MV-4-11 (cell line): ENCODE results near the gene ZNF3.

Experiments used
- DNase-seq: peaks from one replicate; lab custom pipeline; 2025; lab: John Stamatoyannopoulos, UW

The ZNF3 gene

DNA sequence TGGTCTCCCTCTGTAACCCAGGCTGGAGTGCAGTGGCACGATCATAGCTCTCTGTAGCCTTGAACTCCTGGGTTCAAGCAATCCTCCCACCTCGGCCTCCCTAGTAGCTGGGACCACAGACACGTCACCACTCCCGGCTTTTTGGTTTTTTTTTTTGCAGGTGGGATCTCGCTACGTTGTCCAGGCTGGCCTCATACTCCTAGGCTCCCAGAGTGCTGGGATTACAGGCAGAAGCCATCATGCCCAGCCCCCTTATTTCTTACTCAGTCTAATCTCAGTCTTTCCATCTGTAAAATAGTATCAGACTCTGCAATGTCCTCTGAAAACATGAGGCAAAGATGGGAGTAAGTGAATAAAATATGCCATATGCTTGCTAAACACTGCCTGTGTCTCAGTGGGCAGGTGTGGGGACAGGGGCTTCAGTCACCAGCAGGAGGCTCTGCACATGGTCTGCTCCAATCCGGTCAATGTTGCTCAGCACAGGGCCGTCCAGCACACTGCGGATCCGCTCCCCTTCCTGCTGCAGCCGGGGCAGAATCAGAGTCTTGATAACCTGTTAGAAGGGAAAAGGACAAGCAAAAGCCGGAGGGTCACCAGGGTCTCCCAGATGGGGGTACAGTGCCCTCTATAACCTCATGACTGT is 28.1 kb upstream of the ZNF3 start:
- DNase-seq = no peak

DNA sequence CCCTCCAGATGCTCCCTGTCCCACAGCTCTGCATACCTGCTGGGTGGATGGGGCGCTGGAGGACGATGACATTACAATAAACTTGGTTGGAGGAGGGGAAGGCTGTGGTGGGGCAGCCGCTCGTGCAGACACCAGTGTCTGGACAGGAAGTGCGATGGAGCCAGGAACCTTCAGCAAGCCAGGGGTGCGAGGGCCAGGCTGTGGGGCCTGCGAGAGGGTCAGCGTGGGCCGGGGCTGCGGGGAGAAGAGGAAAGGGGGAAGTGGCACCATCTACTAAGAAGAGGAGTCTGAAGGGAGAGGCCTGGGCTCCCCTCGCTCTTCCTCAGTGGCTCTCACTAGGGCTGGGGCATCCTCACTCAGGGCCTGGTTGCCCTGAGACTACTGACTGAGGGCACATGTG is 26.4 kb upstream of the ZNF3 start:
- DNase-seq = no peak

DNA sequence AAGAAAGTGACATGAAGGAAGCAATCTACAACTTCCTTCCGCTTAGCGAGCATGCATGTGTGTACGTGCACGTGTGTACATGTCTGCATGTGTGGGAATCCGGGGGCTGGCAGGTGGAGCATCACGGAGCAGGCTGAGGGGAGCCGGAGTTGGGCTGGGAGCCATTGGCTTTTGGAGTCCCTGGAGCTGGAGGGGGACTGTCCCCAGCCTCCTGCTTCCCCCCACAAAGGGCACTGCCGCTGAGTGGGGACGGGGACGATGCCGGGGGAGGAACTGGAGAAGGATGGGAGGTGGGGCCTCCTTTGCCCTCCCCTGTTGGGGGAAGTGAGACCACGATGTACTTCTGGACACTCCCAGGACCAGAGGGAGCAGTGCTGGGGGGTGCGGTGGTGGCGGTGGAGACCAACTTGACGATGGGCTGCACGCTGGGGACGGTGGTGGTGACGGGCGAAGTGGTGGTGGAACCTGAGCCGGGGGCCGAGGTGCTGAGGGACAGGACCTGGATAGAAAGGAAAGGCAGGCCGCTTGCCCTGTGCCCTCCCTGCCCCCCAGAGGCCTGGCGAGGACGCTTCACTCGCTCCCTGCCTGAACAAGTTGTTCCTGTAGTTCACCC is 25.7 kb upstream of the ZNF3 start:
- DNase-seq = no peak

DNA sequence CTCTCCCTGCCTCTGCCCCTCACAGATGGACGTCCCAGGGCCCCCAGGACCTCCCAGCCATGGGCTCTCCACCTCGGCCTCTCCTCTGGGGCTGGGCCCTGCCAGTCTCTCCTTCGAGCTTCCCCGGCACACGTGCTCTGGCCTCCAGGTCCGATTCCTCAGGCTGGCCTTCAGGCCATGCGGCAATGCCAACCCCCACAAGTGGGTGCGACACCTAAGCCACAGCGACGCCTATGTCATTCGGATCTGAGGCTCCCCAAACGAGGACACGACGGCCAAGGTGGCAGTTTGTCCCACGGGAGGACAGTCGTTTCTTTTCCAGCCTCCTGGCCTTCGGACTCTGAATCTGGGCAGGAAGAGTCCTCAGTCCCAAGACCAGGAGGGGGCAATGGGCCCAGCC is 25.1 kb upstream of the ZNF3 start:
- DNase-seq = no peak

DNA sequence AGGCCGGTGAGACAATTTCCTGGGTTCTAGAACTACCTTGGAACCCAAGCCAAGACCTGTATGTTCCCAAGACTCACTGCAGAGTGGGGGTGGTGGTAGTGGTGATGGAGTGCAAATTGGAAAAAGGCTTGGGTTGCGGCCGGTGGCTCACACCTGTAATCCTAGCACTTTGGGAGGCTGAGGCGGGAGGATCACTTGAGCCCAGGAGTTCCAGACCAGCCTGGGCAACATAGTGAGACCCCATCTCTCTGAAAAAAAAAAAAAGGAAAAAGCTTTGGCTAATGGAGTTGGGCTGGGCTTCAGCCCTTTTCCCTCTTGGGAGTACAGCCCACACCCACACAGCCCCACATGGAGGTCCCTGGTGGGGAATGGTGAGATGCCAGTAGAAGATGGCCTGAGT is 24.0 kb upstream of the ZNF3 start:
- no peak for DNase-seq

DNA sequence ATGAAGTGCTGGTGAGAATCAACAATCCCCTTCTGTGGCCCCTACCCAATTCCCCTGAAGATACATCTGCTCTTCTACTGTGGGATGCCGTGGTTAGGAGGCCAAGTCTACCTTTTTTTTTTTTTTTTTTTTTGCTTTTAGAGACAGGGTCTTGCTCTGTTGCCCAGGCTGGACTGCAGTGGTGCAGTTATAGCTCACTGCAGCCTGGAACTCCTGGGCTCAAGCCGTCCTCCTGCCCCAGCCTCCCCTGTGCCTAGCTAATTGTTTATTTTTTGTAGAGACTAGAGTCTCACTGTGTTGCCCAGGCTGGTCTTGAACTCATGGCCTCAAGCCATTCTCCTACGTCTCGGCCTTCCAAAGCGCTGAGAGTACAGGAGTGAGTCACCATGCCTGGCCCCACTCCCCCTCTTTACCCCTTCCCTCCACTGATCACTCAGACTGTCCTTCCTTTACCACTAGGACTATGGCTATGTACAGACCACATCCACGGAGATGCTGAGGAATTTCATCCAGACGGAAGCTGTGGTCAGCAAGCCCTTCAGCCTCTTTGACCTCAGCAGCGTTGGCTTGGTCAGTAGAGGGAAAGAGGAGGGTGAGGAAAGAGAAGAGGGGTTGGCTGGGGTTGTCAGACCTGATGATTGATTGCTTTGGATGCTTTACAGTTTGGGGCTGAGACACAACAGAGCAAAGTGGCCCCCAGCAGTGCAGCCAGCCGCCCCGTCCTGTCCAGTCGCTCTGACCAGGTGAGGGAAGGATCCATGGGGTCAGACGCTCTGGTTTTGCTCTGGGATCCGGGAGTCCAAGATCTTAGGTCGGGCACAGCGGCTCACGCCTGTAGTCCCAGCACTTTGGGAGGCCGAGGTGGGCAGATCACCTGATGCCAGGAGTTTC is 21.7 kb upstream of the ZNF3 start:
- no peak for DNase-seq

DNA sequence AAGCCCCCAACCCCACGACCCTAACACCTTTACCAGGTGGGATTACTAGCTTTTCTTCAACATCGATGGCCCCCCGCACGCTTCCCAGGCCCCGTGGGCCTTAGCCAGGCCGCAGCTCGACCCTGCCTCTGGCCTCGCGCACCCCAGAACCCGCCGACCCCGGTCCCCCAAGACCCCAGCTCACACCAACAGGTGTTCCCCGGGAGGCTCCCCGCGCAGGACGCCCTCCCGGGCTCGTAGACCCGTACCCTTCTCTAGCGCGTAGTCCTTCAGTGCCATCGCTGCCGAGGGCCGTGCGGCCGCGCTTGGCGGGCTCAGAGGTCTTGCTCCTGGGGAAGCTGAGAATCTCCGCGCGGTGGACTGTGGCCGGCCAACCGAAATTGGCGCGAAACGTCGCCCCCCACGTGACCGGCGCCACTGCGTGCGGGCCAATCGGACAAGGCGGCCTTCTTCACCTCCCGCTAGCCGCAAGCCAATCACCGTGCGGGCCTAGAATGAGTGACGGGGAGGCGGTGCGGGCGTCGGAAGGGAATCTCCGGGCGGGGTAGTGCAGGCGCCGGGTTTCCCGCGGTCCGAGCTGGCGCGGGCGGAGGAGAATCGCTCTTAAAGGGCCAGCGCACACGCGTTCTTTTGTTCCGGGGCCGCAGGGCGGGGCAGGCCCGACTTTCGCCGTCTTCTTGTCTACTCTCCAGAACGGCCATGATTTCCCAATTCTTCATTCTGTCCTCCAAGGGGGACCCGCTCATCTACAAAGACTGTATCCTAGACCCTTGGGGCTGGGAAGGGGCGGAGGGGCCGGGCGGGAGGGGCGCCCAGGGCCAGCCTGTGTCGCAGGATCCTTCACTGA is 19.7 kb upstream of the ZNF3 start, which contains the start of the genes AP4M1 and MCM7:
Gene AP4M1 (plus strand): TSS at position 628 of the 847 bp plus-strand sequence. CDS start 72 bp downstream, at position 700.
Gene MCM7 (minus strand): TSS at position 382 of the 847 bp plus-strand sequence. CDS start 103 bp downstream, at position 279.
- DNase-seq = peak; percentile 97

DNA sequence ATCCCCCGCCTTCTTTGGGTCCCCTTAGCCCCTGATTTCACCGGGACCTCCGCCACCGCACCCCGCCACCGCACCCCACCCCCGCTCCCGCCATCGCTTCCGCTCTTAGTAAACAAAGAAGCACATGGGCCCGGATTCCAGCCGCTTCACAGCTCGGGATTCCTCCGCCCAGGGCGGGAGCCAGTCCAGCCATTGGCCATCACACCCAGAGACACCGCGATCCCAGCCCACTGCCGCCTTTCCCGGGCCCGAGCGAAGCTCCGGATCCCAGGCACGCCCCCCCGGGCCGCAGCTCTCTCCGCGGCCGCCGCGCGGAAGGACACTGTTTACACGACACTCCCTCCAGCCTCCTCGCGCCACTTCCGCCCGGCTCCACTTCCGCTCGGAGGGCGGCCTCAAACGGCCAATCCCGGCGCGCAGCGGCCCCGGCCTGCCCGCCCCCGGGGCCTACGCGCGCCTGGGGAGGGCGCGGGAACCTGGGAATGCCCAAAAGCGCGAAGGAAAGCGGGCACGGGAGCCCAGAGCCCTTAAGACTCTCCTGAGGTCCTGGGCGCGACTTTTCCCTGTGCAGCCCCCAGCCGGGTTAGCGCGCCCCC is 19.0 kb upstream of the ZNF3 start:
- DNase-seq = peak; percentile 86

DNA sequence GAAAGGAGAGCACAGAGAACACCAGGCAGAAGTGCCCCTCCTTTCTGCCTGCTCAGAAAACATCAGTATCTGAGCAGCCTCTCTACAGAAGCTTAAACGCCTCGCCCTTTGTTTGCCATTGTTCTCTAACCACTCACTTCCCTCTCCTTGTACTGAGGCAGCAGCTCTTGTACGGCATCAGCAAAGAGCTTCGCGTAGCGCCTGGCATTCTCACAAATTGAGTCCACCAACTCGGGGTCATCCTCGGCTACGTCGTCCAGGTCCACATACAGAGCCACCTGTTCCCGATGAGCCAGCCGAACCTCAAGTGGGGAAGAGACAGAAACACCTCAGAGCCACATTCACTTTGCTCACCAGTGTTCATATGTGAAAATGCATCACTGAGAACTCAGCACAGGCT is 17.9 kb upstream of the ZNF3 start:
- DNase-seq = peak; percentile 20

DNA sequence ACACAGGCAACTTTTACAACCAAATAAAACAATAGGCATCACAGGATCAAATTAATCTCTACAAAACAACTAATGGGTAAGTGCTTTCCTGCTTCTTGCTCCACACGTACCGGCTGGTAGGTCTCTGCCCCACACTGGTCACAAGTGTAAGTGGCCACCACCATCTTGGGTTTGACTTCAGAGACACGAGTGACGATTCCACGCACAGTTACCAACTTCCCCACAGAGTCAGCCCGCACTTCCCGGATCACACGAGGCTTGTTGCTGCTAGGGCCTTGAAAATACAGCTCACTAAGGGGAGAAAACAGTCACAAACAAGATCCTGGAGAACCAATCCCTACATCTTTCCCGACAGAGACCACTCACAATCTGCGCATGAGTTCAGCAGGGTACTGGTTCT is 17.4 kb upstream of the ZNF3 start:
- DNase-seq = no peak

DNA sequence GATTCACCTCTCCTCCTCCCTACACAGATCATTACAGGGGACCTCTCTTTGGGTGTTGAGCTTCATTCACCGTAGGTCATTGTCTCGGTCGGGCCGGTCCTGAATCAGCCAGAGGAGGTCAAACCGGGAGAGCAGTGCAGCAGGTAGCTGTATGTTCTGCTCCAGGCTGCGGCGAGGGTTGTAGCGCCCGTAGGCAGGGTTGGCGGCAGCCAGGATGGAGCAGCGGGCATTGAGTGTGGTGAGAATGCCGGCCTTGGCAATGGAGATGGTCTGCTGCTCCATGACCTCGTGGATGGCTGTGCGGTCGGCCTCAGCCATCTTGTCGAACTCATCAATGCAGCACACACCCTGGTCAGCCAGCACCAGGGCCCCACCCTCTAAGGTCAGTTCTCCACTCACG is 14.2 kb upstream of the ZNF3 start:
- no peak for DNase-seq

DNA sequence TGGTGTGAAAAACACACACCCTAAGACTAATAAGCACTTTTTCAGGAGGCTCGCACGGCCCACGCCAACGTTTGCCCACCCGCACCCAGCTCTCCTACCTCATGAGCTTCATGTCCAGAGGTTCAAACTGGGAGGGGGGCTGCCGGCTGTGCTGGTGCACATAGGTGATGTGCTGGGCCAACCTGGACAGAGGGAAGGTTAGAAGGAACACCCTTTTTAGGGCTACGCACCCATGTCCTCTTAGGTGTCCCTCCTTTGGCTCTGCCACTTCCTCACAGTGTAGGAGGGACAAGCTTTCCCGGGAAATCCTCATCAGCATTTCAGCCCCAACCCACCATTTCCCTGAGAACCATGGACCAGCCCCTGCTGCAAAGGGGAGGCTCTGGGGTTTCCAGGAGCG is 13.8 kb upstream of the ZNF3 start:
- no peak for DNase-seq

DNA sequence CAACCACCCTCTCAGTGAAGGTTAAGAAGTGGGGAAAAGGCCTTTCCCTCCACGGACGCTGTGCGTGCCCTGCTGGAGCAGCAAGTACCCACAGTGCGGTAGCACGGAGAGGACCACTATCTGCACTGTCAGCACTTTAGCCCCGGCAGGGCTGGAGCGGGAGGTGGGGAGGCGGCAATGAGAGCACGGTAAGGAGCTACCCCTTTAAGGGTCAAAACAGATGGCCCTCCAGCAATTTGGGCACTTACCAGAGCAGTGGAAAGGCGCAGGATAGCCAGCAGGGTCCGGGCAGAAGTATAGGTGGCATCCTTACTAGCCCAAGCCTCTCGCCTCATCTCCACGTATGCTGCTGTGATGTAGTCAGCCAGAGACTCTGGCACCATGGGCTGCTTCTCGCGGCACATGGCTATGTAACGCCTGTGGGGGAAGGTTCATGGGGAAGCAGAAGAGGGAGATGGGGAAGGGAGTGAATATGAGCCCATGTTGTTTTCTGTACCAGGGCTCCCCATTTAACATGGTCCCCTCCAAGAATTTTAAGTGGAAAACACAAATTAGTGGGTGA is 12.5 kb upstream of the ZNF3 start:
- no peak for DNase-seq

DNA sequence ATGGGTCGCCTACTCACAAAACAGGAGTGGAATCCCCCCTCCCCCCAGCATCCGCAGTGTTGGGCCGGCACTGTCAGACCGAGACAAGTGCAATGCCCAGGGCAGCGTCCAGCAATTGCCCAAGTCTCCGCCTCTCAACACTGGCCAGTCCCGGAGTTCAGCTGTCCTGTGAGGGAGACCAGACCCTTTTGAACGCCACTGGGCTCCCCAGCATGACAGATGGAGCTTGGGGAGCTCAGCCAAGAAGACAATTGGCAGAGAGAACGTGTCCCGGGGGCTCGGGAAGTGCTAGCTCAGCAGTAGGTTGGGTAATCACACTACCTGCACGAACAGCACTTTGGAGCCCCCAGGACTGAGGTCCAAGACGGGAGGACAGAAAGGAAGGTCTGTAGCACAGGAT is 12.0 kb upstream of the ZNF3 start:
- DNase-seq = no peak

DNA sequence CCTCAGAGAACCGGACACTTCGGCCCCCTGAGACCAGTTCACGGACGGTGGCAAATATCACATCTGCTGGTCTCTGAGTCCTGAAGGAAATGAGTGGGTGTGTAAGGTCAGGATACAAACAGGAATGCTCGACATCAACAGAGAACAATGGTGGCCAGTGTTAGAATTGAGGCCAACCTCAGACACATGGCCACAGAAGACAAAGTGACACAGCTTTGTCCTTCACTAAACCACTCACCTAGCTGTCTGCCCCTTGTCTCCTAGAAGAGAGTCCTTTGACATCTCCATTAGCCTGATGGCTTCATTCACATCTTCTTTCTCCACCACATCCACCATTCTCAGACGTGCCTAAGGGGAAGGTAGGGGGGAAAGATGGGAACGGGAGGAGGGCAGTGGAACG is 11.5 kb upstream of the ZNF3 start:
- DNase-seq = no peak

DNA sequence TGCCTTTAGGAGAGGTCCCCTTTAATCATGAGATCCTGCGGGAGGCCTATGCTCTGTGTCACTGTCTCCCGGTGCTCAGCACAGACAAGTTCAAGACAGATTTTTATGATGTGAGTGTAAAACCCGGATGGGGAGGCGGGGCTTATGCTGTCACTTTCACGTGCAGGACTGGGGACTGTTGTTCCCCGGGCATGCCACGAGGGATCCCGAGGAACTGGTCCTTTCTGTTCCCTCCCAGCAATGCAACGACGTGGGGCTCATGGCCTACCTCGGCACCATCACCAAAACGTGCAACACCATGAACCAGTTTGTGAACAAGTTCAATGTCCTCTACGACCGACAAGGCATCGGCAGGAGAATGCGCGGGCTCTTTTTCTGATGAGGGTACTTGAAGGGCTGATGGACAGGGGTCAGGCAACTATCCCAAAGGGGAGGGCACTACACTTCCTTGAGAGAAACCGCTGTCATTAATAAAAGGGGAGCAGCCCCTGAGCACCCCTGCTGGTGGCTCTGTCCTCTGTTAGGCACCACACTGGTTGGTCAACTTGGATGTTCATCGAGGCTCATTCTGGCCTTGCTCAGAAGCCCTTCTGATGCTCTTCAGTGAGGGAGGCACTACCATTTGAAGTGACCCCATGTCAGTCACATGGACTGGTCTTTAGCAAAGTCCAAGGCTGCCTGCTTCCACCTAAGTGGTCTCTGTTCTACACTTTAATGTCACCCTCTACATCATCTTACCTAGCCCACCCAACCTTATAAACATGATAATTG is 10.1 kb upstream of the ZNF3 start:
- DNase-seq = no peak

DNA sequence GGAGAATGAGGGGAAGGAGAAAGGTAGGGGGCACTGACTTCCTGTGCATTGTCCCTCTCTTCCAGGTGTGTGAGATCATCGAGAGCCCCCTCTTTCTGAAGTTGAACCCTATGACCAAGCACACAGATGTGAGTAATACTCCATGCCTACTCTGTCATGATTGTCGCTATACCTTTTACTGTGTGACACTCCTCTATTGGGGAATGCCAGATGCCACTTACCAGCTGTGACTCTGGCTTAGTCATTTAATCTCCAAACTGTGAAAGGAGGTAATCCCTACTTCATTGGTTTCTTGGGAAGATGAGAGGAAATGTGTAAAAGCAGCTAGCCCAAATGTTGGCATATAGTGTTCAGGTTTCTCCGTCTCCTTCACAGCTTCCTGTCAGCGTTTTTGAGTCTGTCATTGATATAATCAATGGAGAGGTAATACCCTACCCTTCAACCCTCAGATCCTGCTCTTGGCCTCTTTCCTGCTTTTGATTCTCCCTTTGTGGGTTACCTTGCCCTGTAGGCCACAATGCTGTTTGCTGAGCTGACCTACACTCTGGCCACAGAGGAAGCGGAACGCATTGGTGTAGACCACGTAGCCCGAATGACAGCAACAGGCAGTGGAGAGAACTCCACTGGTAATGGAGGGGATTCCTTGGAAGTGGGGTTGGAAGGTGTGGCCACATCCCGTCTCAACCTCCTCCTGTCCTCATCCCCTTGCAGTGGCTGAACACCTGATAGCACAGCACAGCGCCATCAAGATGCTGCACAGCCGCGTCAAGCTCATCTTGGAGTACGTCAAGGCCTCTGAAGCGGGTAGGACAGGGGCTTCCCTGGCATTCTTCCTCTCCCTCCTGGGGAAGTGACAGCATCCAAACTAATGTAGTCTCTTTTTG is 9.2 kb upstream of the ZNF3 start:
- DNase-seq = no peak

DNA sequence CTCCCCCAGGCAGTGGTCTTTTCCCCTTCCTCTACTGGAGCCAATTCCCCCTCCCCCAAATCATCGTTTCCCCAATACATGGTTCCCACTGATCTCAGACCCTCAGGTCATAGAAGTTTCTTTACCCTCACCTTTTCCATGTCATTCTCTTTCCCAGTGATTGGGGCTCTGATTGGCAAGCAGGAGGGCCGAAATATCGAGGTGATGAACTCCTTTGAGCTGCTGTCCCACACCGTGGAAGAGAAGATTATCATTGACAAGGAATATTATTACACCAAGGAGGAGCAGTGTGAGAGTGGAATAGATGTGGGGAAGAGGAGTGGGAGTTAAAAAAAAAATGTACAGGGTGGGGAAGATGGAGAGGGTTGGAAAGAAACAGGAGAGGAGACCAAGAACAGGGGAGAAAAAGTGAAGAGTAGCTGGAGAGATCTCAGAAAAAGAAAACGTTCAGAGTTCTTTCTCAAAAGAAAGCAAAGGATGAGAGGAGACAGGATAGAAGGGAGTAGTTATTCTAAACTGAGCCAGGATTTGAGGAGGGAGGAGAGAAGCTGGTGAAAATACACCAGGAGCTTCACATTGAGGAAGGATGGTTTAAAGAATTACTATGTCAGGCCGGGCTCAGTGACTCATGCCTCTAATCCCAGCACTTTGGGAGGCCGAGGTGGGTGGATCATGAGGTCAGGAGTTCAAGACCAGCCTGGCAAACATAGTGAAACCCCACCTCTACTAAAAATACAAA is 8.1 kb upstream of the ZNF3 start:
- DNase-seq = peak; percentile 44
